HepG2 (cell line): ENCODE measurements around the gene TRIM43B.
"Not testable (repeated sequence)": the region's sequence is repeated elsewhere in the genome, so short reads cannot be mapped to it uniquely, and the experiment has no call there.

Source experiments
- CTCF ChIP-seq: sonication (generic); formaldehyde crosslinking; IDR thresholded peaks from 2 replicates; pipeline ENCODE4 v1.5.0; 2020; ENCODE audit warnings: mild to moderate bottlenecking, missing genetic modification reagents, moderate library complexity
- KDM1A ChIP-seq: IDR thresholded peaks from 2 replicates; pipeline ENCODE4 v1.6.1; 2016; ENCODE audit warnings: missing compliant biosample characterization
- MXI1 ChIP-seq: IDR thresholded peaks from 3 replicates; pipeline ENCODE4 v1.6.1; 2012; ENCODE audit warnings: low read depth, low read length, inconsistent platforms, borderline replicate concordance
- RELA ChIP-seq: sonication (generic); formaldehyde crosslinking; IDR thresholded peaks from 2 replicates; pipeline ENCODE4 v1.4.0; 2020; ENCODE audit warnings: missing genetic modification reagents
- TCF7 ChIP-seq: sonication (generic); IDR thresholded peaks from 2 replicates; pipeline ENCODE4 v1.6.1; 2016; ENCODE audit warnings: antibody characterized with exemption, low read depth
- TF ChIP-seq, protein P1 (sequence below): sonication (generic); formaldehyde crosslinking; IDR thresholded peaks from 2 replicates; pipeline ENCODE4 v1.8.1; 2023; ENCODE audit warnings: mild to moderate bottlenecking, missing genetic modification reagents, borderline replicate concordance
- TF ChIP-seq, protein P2 (sequence below): IDR thresholded peaks from 2 replicates; pipeline ENCODE4 v1.6.1; 2016; ENCODE audit warnings: low read depth

DNA sequence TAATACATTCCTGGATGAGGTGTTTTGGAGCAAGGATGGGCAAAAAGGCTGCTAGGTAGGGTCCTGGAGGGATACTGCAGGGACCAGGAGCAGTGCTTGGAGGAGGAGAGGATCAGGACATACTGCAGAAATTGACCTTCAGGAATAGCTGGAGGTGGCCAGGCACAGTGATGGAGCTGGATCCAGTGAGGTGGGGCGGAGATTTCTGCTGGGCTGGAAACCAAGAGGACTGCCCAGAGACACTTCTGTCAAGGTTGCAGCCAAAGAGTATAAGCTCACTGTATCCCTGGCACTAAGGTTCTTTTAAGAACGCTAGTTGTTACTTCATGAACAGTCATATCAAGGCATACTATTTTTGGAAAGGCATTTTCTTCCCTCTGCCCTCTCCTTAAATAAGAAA lies 39.2 kb downstream of the TRIM43B start:
- not testable (repeated sequence) for TF ChIP-seq RELA (CRISPR knock-in tag); MXI1; KDM1A (CRISPR knock-in tag); CTCF (CRISPR knock-in tag); TCF7
- TF ChIP-seq, protein P1, sequence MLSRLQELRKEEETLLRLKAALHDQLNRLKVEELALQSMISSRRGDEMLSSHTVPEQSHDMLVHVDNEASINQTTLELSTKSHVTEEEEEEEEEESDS (CRISPR knock-in tag): not testable (repeated sequence)
- TF ChIP-seq, protein P2, sequence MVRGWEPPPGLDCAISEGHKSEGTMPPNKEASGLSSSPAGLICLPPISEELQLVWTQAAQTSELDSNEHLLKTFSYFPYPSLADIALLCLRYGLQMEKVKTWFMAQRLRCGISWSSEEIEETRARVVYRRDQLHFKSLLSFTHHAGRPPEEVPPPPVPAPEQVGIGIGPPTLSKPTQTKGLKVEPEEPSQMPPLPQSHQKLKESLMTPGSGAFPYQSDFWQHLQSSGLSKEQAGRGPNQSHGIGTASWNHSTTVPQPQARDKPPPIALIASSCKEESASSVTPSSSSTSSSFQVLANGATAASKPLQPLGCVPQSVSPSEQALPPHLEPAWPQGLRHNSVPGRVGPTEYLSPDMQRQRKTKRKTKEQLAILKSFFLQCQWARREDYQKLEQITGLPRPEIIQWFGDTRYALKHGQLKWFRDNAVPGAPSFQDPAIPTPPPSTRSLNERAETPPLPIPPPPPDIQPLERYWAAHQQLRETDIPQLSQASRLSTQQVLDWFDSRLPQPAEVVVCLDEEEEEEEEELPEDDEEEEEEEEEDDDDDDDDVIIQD (CRISPR knock-in tag): not testable (repeated sequence)
